GM06990 (cell line): ENCODE measurements around the gene PPARGC1A.

Experiments used
- DNase-seq: peaks from one replicate; pipeline ENCODE4 v3.0.0-alpha.2; 2011; ENCODE audit not compliant: insufficient read length; ENCODE audit errors: extremely low read depth
- H3K27me3 ChIP-seq: replicated peaks from 2 replicates; pipeline ENCODE4 v1.6.0; 2011; ENCODE audit warnings: low read length; ENCODE audit not compliant: control insufficient read depth, insufficient read depth
- H3K36me3 ChIP-seq: 2 replicates; pipeline ENCODE4 v1.5.1; 2011; ENCODE audit warnings: low read length; ENCODE audit not compliant: control insufficient read depth, insufficient read depth
- H3K4me3 ChIP-seq: replicated peaks from 2 replicates; pipeline ENCODE4 v1.5.1; 2011; ENCODE audit warnings: low read depth, mild to moderate bottlenecking, control low read depth, low read length
- CTCF ChIP-seq: IDR thresholded peaks from 2 replicates; pipeline ENCODE4 v1.5.1; 2011; ENCODE audit warnings: low read length, control low read depth, mild to moderate bottlenecking, inconsistent platforms; ENCODE audit not compliant: insufficient read depth, poor library complexity, severe bottlenecking

The PPARGC1A gene

DNA sequence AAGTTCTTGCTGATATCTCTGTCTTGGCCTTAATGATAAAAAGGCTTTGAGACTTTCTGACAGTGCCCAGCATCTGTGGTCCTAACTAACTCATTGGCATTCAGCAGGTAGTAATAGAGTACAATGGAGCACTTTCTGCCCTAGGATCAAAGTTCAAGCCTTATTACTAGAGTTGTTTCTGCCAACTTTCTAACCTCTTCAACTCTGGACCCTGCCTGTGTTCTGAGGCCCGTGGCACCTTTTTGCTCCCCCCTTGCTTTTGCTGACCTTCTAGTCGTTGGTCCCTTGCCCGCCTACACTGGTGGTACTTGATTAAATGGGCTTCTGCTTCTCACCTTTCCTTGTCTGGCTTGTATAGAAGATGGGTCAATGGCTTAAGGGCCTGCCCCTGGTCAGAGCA is 126.3 kb downstream of the PPARGC1A start:
- no peak for DNase-seq
- Histone ChIP-seq H3K27me3 (no peaks in the 10 kb centered on the region), H3K4me3 (no peak overlapping the region), H3K36me3 (no peaks in the 10 kb centered on the region)
- TF ChIP-seq CTCF = no peak

- no peak for DNase-seq
- Histone ChIP-seq H3K27me3 (no peaks in the 10 kb centered on the region), H3K4me3 (no peak overlapping the region), H3K36me3 (no peaks in the 10 kb centered on the region)
- no peak for TF ChIP-seq CTCF
Observed at GRCh38 chr4:23762551-23762950, 127.3 kb downstream of the PPARGC1A start.

DNA sequence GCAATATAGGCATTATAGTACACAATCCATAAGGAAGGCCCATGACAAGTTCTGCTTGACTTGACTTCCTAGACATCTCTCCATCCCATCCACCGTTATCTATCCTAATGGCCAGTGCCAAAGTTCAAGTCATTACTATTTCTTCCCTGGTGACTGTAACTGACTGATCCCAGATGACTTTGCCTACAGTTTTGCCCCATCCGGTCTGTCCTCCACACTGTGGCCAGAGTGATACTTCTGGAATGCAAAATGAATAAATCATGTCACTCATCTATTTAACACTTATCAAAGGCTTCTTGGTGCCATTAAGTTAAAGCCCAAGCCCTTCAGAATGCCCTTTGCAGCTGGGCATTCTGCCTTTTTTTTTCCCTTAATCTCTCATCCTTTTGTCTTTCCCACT is 130.8 kb downstream of the PPARGC1A start:
- no peak overlapping the region for H3K4me3 ChIP-seq

GRCh38 chr4:23754688-23755087 is 135.2 kb downstream of the PPARGC1A start:
- no peaks in the 10 kb centered on the region for H3K36me3 ChIP-seq
- H3K27me3 ChIP-seq = no peaks in the 10 kb centered on the region
- TF ChIP-seq CTCF = no peak
- H3K4me3 ChIP-seq = no peak overlapping the region
- DNase-seq = no peak

More for the DNA sequence above, 130.8 kb downstream of the PPARGC1A start:
- H3K27me3 ChIP-seq = no peaks in the 10 kb centered on the region
- DNase-seq = no peak
- H3K36me3 ChIP-seq = no peaks in the 10 kb centered on the region
- TF ChIP-seq CTCF = no peak

DNA sequence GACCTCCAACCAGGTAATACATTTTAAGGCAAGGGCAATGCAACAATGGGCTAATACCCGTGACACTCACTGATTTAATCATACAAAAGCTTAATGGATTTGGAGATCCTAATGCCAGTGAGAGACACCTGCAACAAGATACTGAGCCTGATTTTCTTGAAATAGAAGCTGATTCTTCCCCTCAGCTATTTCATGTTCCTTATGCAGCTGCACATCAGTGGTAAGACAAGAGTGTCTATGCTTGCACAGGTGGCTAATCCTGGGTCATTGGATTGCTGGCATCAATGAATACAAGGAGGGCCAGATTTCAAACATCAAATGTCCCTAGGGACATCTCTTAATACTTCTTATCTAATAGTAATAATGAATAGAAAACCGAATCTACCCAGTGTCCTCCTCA is 139.7 kb downstream of the PPARGC1A start:
- no peaks in the 10 kb centered on the region for H3K36me3 ChIP-seq
- H3K4me3 ChIP-seq = no peak overlapping the region
- TF ChIP-seq CTCF = no peak
- H3K27me3 ChIP-seq = no peaks in the 10 kb centered on the region
- no peak for DNase-seq

- no peak for TF ChIP-seq CTCF
Observed at GRCh38 chr4:23747281-23747735, 142.5 kb downstream of the PPARGC1A start.

More at GRCh38 chr4:23747281-23747735, 142.5 kb downstream of the PPARGC1A start:
- no peak for DNase-seq
- H3K4me3 ChIP-seq = no peak overlapping the region
- H3K36me3 ChIP-seq = no peaks in the 10 kb centered on the region
- no peaks in the 10 kb centered on the region for H3K27me3 ChIP-seq
